NB4 (cell line): Measurements from ENCODE around the gene MANEAL.

Source experiments
- MYC ChIP-seq: IDR thresholded peaks from 2 replicates; pipeline ENCODE4 v1.6.1; 2011; ENCODE audit warnings: low read depth, low read length
- POLR2A ChIP-seq: IDR thresholded peaks from 2 replicates; pipeline ENCODE4 v1.6.1; 2011; ENCODE audit warnings: mild to moderate bottlenecking; ENCODE audit not compliant: insufficient read length; ENCODE audit errors: extremely low read depth
- TF ChIP-seq, protein P1 (sequence below): IDR thresholded peaks from one replicate; pipeline ENCODE4 v1.5.1; 2012; ENCODE audit warnings: low read depth, low read length

- TF ChIP-seq, protein P1, sequence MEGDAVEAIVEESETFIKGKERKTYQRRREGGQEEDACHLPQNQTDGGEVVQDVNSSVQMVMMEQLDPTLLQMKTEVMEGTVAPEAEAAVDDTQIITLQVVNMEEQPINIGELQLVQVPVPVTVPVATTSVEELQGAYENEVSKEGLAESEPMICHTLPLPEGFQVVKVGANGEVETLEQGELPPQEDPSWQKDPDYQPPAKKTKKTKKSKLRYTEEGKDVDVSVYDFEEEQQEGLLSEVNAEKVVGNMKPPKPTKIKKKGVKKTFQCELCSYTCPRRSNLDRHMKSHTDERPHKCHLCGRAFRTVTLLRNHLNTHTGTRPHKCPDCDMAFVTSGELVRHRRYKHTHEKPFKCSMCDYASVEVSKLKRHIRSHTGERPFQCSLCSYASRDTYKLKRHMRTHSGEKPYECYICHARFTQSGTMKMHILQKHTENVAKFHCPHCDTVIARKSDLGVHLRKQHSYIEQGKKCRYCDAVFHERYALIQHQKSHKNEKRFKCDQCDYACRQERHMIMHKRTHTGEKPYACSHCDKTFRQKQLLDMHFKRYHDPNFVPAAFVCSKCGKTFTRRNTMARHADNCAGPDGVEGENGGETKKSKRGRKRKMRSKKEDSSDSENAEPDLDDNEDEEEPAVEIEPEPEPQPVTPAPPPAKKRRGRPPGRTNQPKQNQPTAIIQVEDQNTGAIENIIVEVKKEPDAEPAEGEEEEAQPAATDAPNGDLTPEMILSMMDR: no peak
- TF ChIP-seq MYC: no peak
- no peak for TF ChIP-seq POLR2A
Measured at GRCh38 chr1:37755290-37755689, 38.4 kb upstream of the MANEAL start.
